IgD-negative memory B cell (primary cell): ENCODE results near the gene ORM1. TPM values are rescaled to one million over a fixed set of nuclear protein-coding genes. Genes with fewer than 3 reads are reported as not detected.
"Not testable (repeated sequence)": the region's sequence is repeated elsewhere in the genome, so short reads cannot be mapped to it uniquely, and the experiment has no call there.

Experiments used
- H3K27ac Mint-ChIP-seq, 3 donors: one replicate each; pipeline ENCODE4 v1.8.0; 2020 to 2022; ENCODE audit warnings: mild to moderate bottlenecking in 3 of 3, mixed read lengths in 3 of 3, moderate library complexity in 1 of 3
- H3K27me3 Mint-ChIP-seq: one replicate; pipeline ENCODE4 v1.8.0; 2021; ENCODE audit warnings: mixed read lengths
- H3K36me3 Mint-ChIP-seq: one replicate; pipeline ENCODE4 v1.8.0; 2020; ENCODE audit warnings: mild to moderate bottlenecking, mixed read lengths
- H3K4me1 Mint-ChIP-seq, 3 donors: one replicate each; pipeline ENCODE4 v1.8.0; 2020 to 2022; ENCODE audit warnings: mixed read lengths in 3 of 3, mild to moderate bottlenecking in 1 of 3
- H3K4me3 Mint-ChIP-seq, 4 donors: one replicate each; pipeline ENCODE4 v1.8.0; 2020 to 2022; ENCODE audit warnings: mild to moderate bottlenecking in 4 of 4, mixed read lengths in 4 of 4, moderate library complexity in 3 of 4
- H3K9me3 Mint-ChIP-seq, 3 donors: one replicate each; pipeline ENCODE4 v1.8.0; 2020 to 2021; ENCODE audit warnings: mixed read lengths in 3 of 3, mild to moderate bottlenecking in 1 of 3
- polyA plus RNA-seq: library from polyadenylated mRNA; unstranded; fragments of 300-500 nt; fragmentation: Illumina TruSeq; gene quantifications from one replicate; pipeline ENCODE4 v1.2.3, GENCODE V29; 2021

The ORM1 gene
- polyA plus RNA-seq, 1 donor from 2014 or later = not detected

DNA sequence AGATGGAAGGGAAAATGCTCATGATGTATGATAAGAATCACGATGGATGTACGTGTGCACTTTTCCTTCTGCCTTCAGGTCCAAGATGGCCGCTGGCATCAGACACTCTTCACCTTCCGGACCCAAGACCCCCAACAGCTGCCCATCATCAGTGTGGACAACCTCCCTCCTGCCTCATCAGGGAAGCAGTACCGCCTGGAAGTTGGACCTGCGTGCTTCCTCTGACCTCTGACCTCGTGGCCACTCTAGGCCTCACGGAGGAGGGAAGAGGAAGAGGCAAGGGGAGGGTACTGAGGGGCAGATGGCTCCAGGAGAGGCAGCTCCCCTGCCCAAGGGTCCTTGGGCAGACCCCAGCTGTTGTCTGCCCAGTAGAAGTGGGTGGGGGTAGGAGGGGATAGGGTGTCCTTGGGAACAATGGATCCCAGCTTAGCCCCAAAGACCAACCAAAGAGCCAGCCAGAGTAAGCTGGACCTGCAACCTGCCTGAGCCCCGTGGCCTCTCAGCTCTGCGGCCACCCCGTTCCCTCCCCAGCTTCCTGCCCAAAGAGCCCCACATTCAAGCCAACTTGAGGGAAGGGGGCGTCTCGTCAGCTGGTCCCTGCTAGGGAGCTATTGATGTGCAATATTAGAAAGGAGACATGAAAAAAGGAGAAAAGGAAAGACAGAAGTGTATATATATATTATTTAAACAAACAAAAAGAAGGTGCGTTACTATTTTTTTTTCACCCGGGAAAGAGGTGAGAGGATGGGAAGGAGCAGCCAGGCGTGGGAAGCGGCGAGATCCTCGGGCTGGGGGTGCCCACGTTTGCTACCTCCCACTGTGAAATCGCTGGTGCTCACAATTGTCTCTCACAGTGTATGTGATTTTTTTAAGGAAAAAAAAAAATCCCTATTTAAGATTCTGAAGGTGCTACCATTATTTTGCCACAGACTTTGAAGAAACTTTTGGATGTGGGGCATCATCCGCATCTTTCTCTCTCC is 12.1 kb upstream of the ORM1 start:
- H3K36me3 Mint-ChIP-seq = no peaks in the 10 kb centered on the region
- H3K27ac Mint-ChIP-seq = no peak overlapping the region
- H3K27me3 Mint-ChIP-seq = no peaks in the 10 kb centered on the region
- H3K9me3 Mint-ChIP-seq = peaks cover 0 to 5% (median 2%) of the 10 kb centered on the region in 3 donors
- peaks cover 0 to 1% (median under 1%) of the 10 kb centered on the region in 3 donors for H3K4me1 Mint-ChIP-seq
- peak overlapping the region in 1 of 4 donors; percentile 23 for H3K4me3 Mint-ChIP-seq

DNA sequence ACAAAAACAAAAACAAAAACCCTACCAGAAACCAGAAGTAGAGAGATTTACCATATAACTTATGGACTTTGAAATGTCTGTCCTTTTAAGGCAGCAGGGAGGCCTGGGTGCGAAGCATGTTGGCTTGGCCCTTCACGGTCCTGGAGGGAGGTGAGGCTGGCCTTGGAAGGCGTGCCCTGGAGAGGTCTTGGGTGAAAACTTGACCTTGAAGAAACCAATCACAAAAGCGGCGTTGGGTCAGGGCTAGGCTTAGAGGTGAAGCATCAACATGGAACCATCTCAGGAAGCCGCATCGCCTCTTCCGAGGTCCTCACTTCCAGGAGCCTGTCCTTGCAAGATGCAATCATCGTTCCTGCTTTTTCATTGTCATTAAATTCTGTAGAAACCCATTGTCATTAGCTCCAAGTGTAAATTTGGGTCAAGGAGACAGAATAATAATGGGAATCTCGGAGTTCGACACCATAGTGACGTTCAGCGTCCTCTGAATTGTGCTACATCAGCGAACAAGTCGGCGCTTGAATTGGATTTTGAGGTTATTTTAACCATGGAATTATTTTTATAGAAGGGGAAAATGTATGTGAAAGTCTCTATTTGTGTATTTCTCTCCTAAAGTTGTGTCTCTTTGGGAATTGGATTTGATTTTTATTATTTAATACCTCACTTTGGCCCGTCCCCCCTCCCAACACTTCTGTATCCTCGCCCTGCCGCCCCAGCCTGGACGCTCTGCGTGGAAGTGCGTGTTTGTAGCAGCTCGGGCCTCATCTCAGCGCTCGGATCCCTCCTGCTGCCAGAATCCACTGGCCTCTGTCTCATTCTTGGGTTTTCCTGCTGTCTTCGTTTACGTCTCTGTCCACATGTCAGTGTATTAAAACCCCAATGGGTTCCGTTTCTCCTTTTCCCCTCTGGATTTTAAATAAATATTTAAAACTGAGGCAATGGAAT is 11.1 kb upstream of the ORM1 start:
- no peaks in the 10 kb centered on the region for H3K4me1 Mint-ChIP-seq
- H3K4me3 Mint-ChIP-seq = no peak overlapping the region
- no peaks in the 10 kb centered on the region for H3K27me3 Mint-ChIP-seq
- no peaks in the 10 kb centered on the region for H3K36me3 Mint-ChIP-seq
- no peak overlapping the region for H3K27ac Mint-ChIP-seq
- H3K9me3 Mint-ChIP-seq = peaks cover 0 to 5% (median 2%) of the 10 kb centered on the region in 3 donors

DNA sequence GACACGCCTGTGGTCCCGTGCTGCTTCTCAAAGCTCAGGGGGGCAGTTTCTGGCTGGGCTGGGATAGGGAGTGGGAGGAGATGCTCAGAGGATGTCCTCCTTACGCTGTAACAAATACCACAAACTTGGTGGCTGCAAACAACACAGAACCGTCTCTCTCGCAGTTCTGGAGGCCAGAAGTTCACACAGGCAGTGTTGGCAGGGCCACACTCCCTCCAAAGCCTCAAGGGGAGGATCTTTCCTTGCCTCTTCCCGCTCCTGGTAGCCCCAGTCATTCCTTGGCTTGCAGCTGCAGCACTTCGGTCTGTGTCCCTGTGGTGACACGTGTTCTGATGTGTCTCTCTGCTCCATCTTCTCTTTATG is 10.4 kb upstream of the ORM1 start:
- Mint-ChIP-seq H3K36me3 (no peaks in the 10 kb centered on the region), H3K27ac (no peak overlapping the region), H3K9me3 (peaks cover 0 to 5% (median 2%) of the 10 kb centered on the region in 3 donors)

DNA sequence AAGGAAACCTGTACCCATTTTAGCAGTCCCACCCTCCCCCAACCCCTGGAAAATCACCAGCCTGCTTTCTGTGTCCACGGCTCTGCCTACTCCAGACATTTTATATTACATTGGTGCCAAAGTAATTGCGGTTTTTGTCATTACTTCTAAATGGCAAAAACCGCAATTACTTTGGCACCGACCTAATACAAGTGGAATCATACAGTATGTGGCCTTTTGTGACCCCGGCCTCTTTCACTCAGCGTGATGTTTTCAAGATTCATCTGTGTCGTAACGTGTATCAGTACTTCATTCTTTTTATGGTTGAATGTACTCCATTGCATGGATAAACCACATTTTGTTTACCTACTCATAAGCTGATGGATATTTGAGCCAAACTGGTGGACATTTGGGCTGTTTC is 9.7 kb upstream of the ORM1 start:
- H3K9me3 Mint-ChIP-seq = peaks cover 0 to 5% (median 2%) of the 10 kb centered on the region in 3 donors
- peaks cover 4% of the 10 kb centered on the region for H3K27me3 Mint-ChIP-seq
- H3K36me3 Mint-ChIP-seq = no peaks in the 10 kb centered on the region
- no peak overlapping the region for H3K4me3 Mint-ChIP-seq
- H3K27ac Mint-ChIP-seq = no peak overlapping the region
- no peaks in the 10 kb centered on the region for H3K4me1 Mint-ChIP-seq

More for the DNA sequence above, 10.4 kb upstream of the ORM1 start:
- Mint-ChIP-seq H3K27me3 (no peaks in the 10 kb centered on the region), H3K4me1 (no peaks in the 10 kb centered on the region), H3K4me3 (no peak overlapping the region)

DNA sequence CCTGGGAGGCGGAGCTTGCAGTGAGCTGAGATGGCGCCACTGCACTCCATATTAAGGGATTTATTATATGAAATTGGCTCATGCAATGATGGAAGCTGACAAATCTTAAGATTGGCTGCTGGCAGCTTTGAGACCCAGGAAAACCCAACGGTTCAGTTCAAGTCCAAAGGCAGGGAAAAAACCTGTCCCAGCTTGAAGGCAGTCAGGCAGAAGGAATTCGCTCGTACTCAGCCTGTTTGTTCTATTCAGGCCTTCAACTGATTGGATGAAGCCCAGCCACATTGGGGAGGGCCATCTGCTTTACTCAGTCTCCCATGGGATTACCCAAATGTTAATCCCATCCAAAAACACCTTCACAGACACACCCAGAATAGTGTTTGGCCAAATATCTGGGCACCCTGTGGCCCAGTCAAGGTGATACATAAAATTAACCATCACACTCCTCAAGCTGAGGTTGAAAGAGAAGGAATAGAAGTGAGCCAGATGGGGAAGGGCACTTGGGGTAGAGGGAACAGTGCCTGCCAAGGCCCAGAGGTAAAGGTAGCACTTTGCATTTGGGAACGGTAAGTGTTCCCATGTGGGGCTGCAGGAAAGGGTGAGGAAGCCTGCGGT is 8.5 kb upstream of the ORM1 start:
- peaks cover 0 to 5% (median 2%) of the 10 kb centered on the region in 3 donors for H3K9me3 Mint-ChIP-seq
- H3K36me3 Mint-ChIP-seq = no peaks in the 10 kb centered on the region
- H3K27ac Mint-ChIP-seq = peak overlapping the region in 1 of 3 donors; percentile 47
- no peak overlapping the region for H3K4me3 Mint-ChIP-seq
- H3K4me1 Mint-ChIP-seq = no peaks in the 10 kb centered on the region
- H3K27me3 Mint-ChIP-seq = peaks cover 9% of the 10 kb centered on the region

DNA sequence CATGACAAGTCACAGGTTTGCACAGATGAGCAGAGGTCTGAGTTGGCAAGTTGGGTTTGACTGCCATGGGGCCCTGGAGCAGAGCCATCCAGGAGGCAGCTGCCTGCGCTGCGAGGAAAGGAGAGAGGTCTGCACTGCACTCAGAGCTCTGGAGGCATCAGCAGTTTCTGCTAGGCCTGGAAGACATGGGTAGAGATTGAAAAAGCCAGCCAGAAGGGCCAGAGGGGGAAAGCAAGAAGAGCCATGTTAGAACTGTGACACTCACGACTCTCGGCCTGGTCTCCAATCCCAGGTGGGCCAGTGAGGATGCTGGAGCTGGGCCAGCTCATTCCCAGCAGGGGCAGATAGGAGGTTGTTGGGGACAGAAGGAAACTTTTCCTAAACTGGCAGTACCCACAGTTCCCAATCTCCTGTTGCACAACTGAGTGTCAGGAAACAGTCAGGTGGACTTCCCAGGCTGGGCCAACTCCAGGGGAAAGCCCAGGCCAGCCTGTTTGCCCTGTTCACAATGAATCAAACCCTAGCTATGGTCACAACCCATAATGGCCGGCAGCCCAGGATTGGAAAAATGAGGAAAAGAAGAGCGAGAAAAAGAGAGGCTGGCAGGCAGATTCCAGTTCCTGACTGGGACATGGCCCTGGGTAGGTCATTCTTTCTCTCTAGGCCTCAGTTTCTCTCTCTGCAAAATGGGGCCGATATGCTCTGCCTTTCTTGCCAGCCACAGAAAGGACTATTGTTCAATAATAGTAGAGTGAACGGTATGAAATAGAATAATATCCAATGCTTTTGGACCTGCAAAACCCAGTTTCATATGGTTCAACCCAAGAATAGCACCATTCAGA is 7.8 kb upstream of the ORM1 start:
- Mint-ChIP-seq H3K27me3 (peaks cover 9% of the 10 kb centered on the region), H3K4me3 (peak overlapping the region in 1 of 4 donors; percentile 18), H3K27ac (peak overlapping the region in 1 of 3 donors; percentile 50), H3K36me3 (no peaks in the 10 kb centered on the region), H3K4me1 (no peaks in the 10 kb centered on the region), H3K9me3 (peaks cover 0 to 5% (median 2%) of the 10 kb centered on the region in 3 donors)

DNA sequence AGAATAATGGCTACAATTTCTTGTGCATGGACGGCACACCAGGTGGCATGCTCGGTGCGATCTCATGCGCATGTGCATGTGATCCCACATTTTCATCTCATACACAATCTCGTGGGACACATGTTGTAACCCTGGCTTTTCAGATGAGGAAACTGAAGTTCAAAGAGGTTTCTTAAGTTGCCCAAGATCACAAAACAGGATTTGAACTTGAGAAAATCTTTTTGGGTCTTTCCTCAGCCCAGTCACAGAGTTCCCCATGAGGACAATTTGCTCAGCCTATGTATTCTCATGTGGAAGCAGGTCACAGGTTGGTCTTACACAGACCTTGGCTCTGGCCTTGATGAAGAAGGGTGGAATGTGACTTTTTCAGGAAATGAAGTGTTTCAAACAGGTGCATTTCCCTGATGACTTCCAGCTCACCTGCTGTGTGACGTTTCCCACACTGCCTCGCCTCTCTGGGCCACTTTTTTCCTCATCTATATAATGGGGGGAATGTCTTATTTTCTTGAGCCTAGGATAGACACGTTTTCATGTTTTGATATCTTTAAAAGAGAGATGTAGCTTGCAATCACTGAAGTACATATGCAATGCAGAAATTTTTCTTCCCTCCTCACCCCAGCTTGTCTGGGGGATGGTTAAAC is 7.1 kb upstream of the ORM1 start:
- Mint-ChIP-seq H3K27ac (peak overlapping the region in 1 of 3 donors; percentile 50), H3K4me1 (no peaks in the 10 kb centered on the region), H3K4me3 (no peak overlapping the region), H3K9me3 (peaks cover 0 to 5% (median 2%) of the 10 kb centered on the region in 3 donors), H3K36me3 (no peaks in the 10 kb centered on the region), H3K27me3 (peaks cover 9% of the 10 kb centered on the region)

DNA sequence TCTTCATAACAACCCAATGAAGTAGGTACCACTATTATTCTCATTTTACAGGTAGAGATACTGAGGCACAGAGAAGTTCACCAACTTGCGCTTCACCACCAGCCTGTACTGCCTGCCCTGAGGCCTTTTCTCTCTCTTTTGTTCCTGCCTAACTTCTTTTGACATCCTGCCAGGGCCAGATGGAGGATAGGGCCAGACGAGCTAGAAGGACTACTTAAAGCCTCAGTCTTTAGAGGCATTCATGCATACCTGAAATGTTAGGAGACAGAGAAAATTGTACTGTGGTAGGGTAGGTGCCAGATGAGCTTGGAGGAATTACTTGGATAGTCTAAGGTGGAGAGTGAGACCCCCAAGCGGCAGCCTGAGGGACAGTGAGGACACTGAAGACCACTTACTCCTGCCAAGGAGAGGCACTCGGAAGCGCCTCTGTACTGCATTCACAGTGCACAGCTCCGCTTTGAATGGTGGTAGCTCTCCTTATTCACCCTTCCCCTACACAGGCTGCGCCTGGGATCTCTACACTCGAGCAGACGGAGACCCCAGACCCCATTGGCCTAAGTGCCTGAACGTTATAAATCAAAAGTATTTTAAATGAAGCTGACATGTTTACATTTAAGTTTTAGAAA is 6.2 kb upstream of the ORM1 start:
- H3K36me3 Mint-ChIP-seq = no peaks in the 10 kb centered on the region
- peaks cover 9% of the 10 kb centered on the region for H3K27me3 Mint-ChIP-seq
- H3K27ac Mint-ChIP-seq = no peak overlapping the region
- no peak overlapping the region for H3K4me3 Mint-ChIP-seq
- peaks cover 0 to 5% (median 2%) of the 10 kb centered on the region in 3 donors for H3K9me3 Mint-ChIP-seq
- H3K4me1 Mint-ChIP-seq = no peaks in the 10 kb centered on the region

DNA sequence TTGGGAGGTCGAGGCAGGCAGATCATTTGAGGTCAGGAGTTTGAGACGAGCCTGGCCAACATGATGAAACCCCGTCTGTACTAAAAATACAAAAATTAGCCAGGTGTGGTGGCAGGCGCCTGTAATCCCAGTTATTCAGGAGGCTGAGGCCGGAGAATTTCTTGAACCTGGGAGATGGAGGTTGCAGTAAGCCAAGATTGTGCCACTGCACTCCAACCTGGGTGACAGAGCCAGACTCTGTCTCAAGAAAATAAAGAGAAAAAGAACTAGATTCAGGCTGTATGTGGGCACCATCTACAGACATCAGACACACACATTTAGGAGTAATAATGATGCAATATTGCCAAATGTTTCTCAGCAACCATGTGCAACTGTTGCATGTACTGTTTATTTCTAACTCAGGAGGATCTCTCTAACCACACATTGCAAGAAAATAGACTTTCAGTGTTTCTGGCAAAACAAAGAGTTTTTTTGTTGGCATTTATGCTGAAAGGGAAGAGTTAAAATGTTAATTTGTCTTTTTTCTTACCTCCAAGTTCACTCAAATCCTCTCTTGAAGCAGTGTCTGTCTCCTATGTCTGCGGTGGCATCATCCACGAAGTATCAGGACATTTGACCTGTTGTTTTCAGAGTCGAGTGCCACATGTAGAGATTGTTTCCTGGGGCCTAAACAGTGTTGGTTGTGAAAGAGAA is 5.1 kb upstream of the ORM1 start:
- Mint-ChIP-seq H3K27ac (no peak overlapping the region), H3K4me1 (no peaks in the 10 kb centered on the region), H3K36me3 (no peaks in the 10 kb centered on the region), H3K4me3 (no peak overlapping the region), H3K27me3 (peaks cover 14% of the 10 kb centered on the region), H3K9me3 (peaks cover 0 to 5% (median 2%) of the 10 kb centered on the region in 3 donors)

DNA sequence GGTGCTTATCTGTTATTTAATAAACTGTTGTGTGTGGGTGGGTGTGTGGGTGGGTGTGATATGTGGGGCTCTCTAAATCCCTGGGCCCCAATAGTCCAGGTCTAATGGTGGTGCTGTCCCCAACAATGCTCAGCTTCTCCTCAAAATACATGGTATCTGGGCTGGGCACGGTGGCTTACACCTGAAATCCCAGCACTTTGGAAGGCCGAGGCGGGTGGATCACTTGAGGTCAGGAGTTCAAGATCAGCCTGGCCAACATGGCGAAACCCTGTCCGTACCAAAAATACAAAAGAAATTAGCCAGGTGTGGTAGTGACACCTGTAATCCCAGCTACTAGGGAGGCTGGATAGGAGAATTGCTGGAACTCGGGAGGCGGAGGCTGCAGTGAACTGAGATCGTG is 4.5 kb upstream of the ORM1 start:
- no peaks in the 10 kb centered on the region for H3K4me1 Mint-ChIP-seq
- no peaks in the 10 kb centered on the region for H3K36me3 Mint-ChIP-seq
- peaks cover 0 to 5% (median 2%) of the 10 kb centered on the region in 3 donors for H3K9me3 Mint-ChIP-seq
- peaks cover 14% of the 10 kb centered on the region for H3K27me3 Mint-ChIP-seq
- no peak overlapping the region for H3K4me3 Mint-ChIP-seq
- no peak overlapping the region for H3K27ac Mint-ChIP-seq

DNA sequence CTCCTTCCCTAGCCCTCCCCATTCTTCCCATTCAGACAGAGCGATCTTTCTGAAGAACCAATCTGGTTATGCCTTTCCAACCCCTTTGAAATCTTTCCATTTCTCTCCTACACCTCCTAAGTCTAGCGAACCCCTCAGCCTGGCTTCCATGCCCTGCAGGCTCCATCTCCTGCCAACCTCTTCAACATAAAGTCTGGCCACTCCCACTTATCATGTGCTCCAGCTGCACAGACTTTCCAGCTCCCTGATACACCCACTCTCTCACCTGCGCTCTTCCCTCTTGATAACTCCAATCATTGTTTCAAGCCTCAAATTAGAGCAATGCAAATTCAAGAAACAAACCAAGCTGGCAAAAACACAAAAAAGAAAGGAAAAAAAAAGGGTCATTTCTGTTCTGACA is 3.8 kb upstream of the ORM1 start:
- Mint-ChIP-seq H3K36me3 (no peaks in the 10 kb centered on the region), H3K4me3 (no peak overlapping the region), H3K4me1 (no peaks in the 10 kb centered on the region), H3K27me3 (peaks cover 14% of the 10 kb centered on the region), H3K9me3 (peaks cover 0 to 5% (median 2%) of the 10 kb centered on the region in 3 donors), H3K27ac (peak overlapping the region in 1 of 3 donors; percentile 21)

DNA sequence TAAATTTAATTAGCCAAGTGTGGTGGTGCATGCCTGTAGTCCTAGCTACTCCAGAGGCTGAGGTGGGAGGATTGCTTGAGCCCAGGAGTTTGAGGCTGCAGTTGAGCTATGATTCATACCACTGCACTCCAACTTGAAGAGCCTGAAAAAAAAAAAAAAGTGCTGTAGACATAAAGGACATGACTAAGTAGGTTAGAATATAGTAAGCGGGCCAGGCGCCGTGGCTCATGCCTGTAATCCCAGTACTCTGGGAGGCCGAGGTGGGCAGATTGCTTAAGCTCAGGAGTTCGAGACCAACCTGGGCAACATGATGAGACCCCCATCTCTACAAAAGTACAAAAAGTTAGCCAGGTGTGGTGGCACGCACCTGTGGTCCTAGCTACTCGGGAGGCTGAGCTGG is 2.2 kb upstream of the ORM1 start:
- H3K27me3 Mint-ChIP-seq = peaks cover 14% of the 10 kb centered on the region
- H3K4me3 Mint-ChIP-seq, H3K36me3 Mint-ChIP-seq, H3K9me3 Mint-ChIP-seq, H3K27ac Mint-ChIP-seq, H3K4me1 Mint-ChIP-seq: not testable (repeated sequence)

DNA sequence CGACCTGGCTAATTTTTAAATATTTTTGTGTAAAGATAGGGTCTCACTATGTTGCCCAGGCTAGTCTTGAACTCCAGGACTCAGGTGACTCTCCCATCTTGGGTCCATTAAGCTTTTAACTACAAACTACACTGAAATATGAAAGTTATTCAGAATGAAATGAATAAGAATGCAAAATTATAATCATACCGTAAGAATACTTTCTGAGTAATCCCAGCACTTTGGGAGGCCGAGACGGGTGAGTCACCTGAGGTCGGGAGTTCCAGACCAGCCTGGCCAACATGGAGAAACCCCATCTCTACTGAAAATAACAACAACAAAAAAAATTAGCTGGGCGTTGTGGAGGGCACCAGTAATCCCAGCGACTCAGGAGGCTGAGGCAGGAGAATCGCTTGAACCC is 1.1 kb upstream of the ORM1 start:
- H3K4me1 Mint-ChIP-seq = no peaks in the 10 kb centered on the region
- H3K9me3 Mint-ChIP-seq = no peaks in the 10 kb centered on the region
- H3K36me3 Mint-ChIP-seq = no peaks in the 10 kb centered on the region
- no peak overlapping the region for H3K4me3 Mint-ChIP-seq
- H3K27ac Mint-ChIP-seq = no peak overlapping the region
- peaks cover 14% of the 10 kb centered on the region for H3K27me3 Mint-ChIP-seq
